ENCODE measurements around the gene KRT6C.
"Not testable (repeated sequence)": the region's sequence is repeated elsewhere in the genome, so short reads cannot be mapped to it uniquely, and the experiment has no call there.

Gene KRT6C

DNA sequence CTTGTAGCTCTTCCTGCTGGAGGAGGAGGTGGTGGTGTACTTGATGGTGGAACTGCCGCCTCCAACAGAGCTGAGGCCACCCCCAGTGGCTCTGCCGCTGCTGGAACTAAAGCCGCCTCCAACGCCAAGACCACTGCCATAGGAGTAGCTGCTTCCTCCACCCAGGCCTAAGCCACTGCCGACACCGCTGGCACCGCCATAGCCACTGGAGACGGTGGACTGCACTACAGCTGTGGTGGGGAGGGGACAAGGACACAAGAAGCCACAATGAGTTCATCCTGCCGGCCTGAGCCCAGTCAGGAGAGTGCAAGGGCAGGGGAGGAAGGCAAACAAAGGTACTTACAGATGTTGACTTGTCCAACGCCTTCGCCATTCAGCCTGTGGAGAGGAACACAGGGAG lies 26.4 kb downstream of the KRT6C start:
- H3K9ac ChIP-seq (ENCODE audit: low read depth, low read length); H3K36me3 ChIP-seq (ENCODE audit: control insufficient read depth, insufficient read depth, low read length); H3K9me3 ChIP-seq (ENCODE audit: control insufficient read depth, insufficient read depth, low read length); H3K27me3 ChIP-seq (ENCODE audit: control insufficient read depth, insufficient read depth, low read length); H3K4me1 ChIP-seq (ENCODE audit: control insufficient read depth, insufficient read depth, low read length); H3K4me3 ChIP-seq (ENCODE audit: low read depth, low read length): not testable (repeated sequence)

- Histone ChIP-seq H3K36me3 (ENCODE audit: control insufficient read depth, insufficient read depth, low read length) (no peaks in the 10 kb centered on the region), H3K9me3 (ENCODE audit: control insufficient read depth, insufficient read depth, low read length) (no peaks in the 10 kb centered on the region), H3K4me1 (ENCODE audit: control insufficient read depth, insufficient read depth, low read length) (peaks cover 7% of the 10 kb centered on the region), H3K27me3 (ENCODE audit: control insufficient read depth, insufficient read depth, low read length) (no peaks in the 10 kb centered on the region), H3K9ac (ENCODE audit: low read depth, low read length) (no peak overlapping the region), H3K4me3 (ENCODE audit: low read depth, low read length) (no peak overlapping the region)
Observed at GRCh38 chr12:52446367-52447045, 27.1 kb downstream of the KRT6C start.

DNA sequence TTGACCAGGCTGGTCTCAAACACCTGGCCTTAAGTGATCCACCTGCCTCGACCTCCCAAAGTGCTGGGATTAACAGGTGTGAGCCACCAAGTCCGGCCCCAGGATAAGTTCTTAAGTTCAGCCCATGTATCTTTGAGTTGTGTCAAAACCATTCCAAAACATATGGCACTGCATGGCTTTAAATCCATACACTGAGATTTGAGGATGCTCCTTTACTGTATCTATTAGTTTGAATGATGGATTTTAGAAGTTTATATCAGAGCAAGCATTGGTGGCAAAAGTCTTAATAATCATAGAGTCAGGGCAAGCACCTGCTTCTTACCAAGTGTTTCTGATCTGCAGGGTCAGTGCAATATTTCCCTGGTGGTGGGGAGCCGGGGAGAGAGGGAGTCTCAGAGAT lies 27.7 kb downstream of the KRT6C start:
- no peaks in the 10 kb centered on the region for H3K27me3 ChIP-seq (ENCODE audit: control insufficient read depth, insufficient read depth, low read length)
- no peak overlapping the region for H3K4me3 ChIP-seq (ENCODE audit: low read depth, low read length)
- no peaks in the 10 kb centered on the region for H3K9me3 ChIP-seq (ENCODE audit: control insufficient read depth, insufficient read depth, low read length)
- peaks cover 7% of the 10 kb centered on the region for H3K4me1 ChIP-seq (ENCODE audit: control insufficient read depth, insufficient read depth, low read length)
- no peak overlapping the region for H3K9ac ChIP-seq (ENCODE audit: low read depth, low read length)
- no peaks in the 10 kb centered on the region for H3K36me3 ChIP-seq (ENCODE audit: control insufficient read depth, insufficient read depth, low read length)

GRCh38 chr12:52444647-52445595 lies 28.7 kb downstream of the KRT6C start:
- no peak overlapping the region for H3K4me3 ChIP-seq (ENCODE audit: low read depth, low read length)
- H3K9ac ChIP-seq (ENCODE audit: low read depth, low read length): no peak overlapping the region
- H3K9me3 ChIP-seq (ENCODE audit: control insufficient read depth, insufficient read depth, low read length): no peaks in the 10 kb centered on the region
- no peaks in the 10 kb centered on the region for H3K27me3 ChIP-seq (ENCODE audit: control insufficient read depth, insufficient read depth, low read length)
- no peaks in the 10 kb centered on the region for H3K36me3 ChIP-seq (ENCODE audit: control insufficient read depth, insufficient read depth, low read length)
- peaks cover 7% of the 10 kb centered on the region for H3K4me1 ChIP-seq (ENCODE audit: control insufficient read depth, insufficient read depth, low read length)

DNA sequence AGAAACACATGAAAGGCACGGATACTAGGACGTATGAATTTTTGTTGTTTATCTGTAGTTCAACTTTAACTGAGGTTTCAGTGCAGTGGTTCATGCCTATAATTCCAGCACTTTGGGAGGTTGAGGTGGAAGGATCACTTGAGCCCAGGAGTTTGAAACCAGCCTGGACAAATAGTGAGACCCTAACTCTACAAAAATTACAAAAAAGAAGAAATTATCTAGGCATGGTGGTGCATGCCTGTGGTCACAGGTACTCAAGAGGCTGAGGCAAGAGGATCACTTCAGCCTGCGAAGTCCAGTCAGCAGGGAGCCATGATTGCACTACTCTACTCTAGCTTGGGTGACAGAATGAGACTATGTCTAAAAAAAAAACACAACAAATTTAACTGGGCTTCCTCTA lies 29.6 kb downstream of the KRT6C start:
- Histone ChIP-seq H3K4me3 (ENCODE audit: low read depth, low read length) (no peak overlapping the region), H3K36me3 (ENCODE audit: control insufficient read depth, insufficient read depth, low read length) (no peaks in the 10 kb centered on the region), H3K4me1 (ENCODE audit: control insufficient read depth, insufficient read depth, low read length) (peaks cover 7% of the 10 kb centered on the region), H3K9me3 (ENCODE audit: control insufficient read depth, insufficient read depth, low read length) (no peaks in the 10 kb centered on the region), H3K27me3 (ENCODE audit: control insufficient read depth, insufficient read depth, low read length) (no peaks in the 10 kb centered on the region), H3K9ac (ENCODE audit: low read depth, low read length) (no peak overlapping the region)

DNA sequence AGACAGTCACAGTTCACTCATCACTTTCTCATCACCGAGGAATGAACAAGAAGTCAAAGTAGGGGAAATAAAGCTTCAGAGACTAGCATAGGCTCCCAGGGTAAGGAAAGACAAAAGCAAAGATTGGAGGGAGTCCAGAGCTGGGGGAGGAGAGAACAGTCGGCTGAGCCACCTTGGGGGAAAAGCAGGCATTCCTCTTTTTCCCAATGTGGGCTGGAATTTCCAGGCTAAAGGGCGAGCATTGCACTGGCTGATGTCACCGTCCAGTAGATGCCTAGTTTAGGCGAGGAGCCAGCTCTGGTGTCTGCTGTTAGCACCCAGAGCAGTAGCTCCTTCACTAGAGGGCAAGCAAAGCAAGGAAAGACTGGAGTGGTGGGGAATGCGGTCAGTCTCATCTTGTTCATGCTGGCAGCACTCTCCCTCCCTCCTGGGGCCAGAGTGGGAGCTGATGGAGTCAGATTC lies 31.0 kb downstream of the KRT6C start:
- no peaks in the 10 kb centered on the region for H3K9me3 ChIP-seq (ENCODE audit: control insufficient read depth, insufficient read depth, low read length)
- H3K27me3 ChIP-seq (ENCODE audit: control insufficient read depth, insufficient read depth, low read length): no peaks in the 10 kb centered on the region
- no peak overlapping the region for H3K4me3 ChIP-seq (ENCODE audit: low read depth, low read length)
- H3K4me1 ChIP-seq (ENCODE audit: control insufficient read depth, insufficient read depth, low read length): peaks cover 7% of the 10 kb centered on the region
- no peaks in the 10 kb centered on the region for H3K36me3 ChIP-seq (ENCODE audit: control insufficient read depth, insufficient read depth, low read length)
- no peak overlapping the region for H3K9ac ChIP-seq (ENCODE audit: low read depth, low read length)

DNA sequence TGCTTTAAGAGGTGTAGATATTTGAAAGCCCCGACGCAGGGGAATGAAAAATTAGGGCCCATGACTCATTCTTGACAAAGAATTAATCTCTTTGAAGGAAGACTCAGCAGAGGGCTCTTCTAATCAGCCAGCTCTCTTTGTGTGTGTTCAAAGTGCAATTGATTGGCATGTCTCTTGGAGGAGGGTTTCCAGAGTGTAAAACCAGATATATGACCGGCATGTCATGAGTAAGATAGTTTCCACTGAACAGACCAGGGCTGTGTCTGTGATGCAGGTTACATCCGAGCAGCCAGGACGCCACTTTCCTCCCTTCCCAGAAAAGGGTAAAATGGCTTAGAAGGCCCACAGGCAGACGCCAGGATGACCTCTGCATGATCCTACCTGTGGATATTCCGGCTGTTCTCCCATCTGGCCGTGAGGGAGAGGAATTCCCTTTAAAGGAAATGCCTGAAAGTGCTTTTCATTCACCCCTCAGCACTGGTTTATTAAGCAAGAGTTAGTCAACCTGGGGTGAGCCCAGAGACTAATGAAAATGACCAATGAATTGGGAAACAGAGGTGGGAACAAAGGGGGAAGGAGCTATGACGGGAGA lies 32.2 kb downstream of the KRT6C start:
- H3K9me3 ChIP-seq (ENCODE audit: control insufficient read depth, insufficient read depth, low read length): no peaks in the 10 kb centered on the region
- H3K4me1 ChIP-seq (ENCODE audit: control insufficient read depth, insufficient read depth, low read length): peaks cover 7% of the 10 kb centered on the region
- no peak overlapping the region for H3K4me3 ChIP-seq (ENCODE audit: low read depth, low read length)
- no peak overlapping the region for H3K9ac ChIP-seq (ENCODE audit: low read depth, low read length)
- no peaks in the 10 kb centered on the region for H3K36me3 ChIP-seq (ENCODE audit: control insufficient read depth, insufficient read depth, low read length)
- H3K27me3 ChIP-seq (ENCODE audit: control insufficient read depth, insufficient read depth, low read length): no peaks in the 10 kb centered on the region

GRCh38 chr12:52440821-52441319 lies 32.7 kb downstream of the KRT6C start:
- Histone ChIP-seq H3K9me3 (ENCODE audit: control insufficient read depth, insufficient read depth, low read length) (no peaks in the 10 kb centered on the region), H3K9ac (ENCODE audit: low read depth, low read length) (no peak overlapping the region), H3K27me3 (ENCODE audit: control insufficient read depth, insufficient read depth, low read length) (no peaks in the 10 kb centered on the region), H3K36me3 (ENCODE audit: control insufficient read depth, insufficient read depth, low read length) (no peaks in the 10 kb centered on the region), H3K4me3 (ENCODE audit: low read depth, low read length) (no peak overlapping the region), H3K4me1 (ENCODE audit: control insufficient read depth, insufficient read depth, low read length) (peaks cover 7% of the 10 kb centered on the region)

- Histone ChIP-seq H3K4me3 (ENCODE audit: low read depth, low read length) (no peak overlapping the region), H3K27me3 (ENCODE audit: control insufficient read depth, insufficient read depth, low read length) (no peaks in the 10 kb centered on the region), H3K4me1 (ENCODE audit: control insufficient read depth, insufficient read depth, low read length) (peaks cover 7% of the 10 kb centered on the region), H3K9ac (ENCODE audit: low read depth, low read length) (no peak overlapping the region), H3K9me3 (ENCODE audit: control insufficient read depth, insufficient read depth, low read length) (no peaks in the 10 kb centered on the region), H3K36me3 (ENCODE audit: control insufficient read depth, insufficient read depth, low read length) (no peaks in the 10 kb centered on the region)
Observed at GRCh38 chr12:52439845-52440244, 33.8 kb downstream of the KRT6C start.

GRCh38 chr12:52439420-52439819 lies 34.2 kb downstream of the KRT6C start:
- Histone ChIP-seq H3K27me3 (ENCODE audit: control insufficient read depth, insufficient read depth, low read length) (no peaks in the 10 kb centered on the region), H3K4me3 (ENCODE audit: low read depth, low read length) (no peak overlapping the region), H3K9me3 (ENCODE audit: control insufficient read depth, insufficient read depth, low read length) (no peaks in the 10 kb centered on the region), H3K4me1 (ENCODE audit: control insufficient read depth, insufficient read depth, low read length) (peaks cover 7% of the 10 kb centered on the region), H3K36me3 (ENCODE audit: control insufficient read depth, insufficient read depth, low read length) (no peaks in the 10 kb centered on the region), H3K9ac (ENCODE audit: low read depth, low read length) (no peak overlapping the region)

DNA sequence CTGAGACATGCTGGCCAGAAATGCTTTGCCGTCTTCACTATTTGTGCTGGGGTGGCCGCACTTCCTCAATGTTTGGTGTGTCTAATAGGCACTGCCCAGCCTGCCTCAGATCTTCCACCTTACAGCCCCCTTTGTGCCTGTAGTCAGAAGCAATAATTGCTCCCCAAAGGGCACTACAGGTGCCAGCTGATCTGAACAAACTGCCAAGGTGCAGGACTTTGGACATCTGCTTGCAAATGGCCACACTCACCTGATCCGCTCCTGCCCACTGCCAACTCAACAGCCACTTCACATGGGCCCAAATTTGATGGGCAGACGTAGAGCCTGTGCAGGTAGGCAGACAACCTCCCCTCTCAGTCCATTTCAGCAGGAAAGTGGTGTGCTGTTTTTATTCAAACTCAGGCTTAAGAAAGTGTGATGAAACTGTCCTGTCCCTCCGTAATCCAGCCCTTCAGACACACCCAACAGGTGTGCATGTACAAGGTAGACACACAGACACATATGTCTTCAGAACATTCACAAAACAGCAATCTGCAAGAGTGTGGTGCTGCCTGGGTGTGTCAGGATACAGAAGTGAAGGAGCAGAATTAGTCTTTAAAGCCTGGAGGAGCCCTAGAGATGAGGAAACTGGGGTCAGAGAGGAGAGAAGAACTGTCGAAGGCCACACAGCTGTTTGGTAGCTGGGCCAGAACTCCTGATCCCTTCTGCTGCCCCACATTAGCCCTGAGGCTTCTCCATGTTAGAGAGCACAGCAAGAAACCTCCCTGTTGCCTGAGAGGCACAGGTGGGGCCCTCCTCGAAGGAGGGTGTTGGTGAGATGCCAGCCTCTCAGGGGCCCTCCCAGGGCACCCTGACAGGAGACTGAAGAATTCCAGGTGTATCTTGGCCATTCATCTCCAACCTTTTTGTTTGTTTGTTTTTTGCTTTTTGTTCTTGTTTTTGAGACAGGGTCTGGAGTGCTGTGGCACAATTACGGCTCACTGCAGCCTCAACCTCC lies 35.0 kb downstream of the KRT6C start:
- Histone ChIP-seq H3K36me3 (ENCODE audit: control insufficient read depth, insufficient read depth, low read length) (no peaks in the 10 kb centered on the region), H3K9me3 (ENCODE audit: control insufficient read depth, insufficient read depth, low read length) (no peaks in the 10 kb centered on the region), H3K9ac (ENCODE audit: low read depth, low read length) (no peak overlapping the region), H3K4me3 (ENCODE audit: low read depth, low read length) (no peak overlapping the region), H3K27me3 (ENCODE audit: control insufficient read depth, insufficient read depth, low read length) (no peaks in the 10 kb centered on the region), H3K4me1 (ENCODE audit: control insufficient read depth, insufficient read depth, low read length) (peaks cover 7% of the 10 kb centered on the region)
